ENCODE results near the gene SLC27A2.

SLC27A2 gene

GRCh38 chr15:50238255-50238654, 56.3 kb downstream of the SLC27A2 start:
- DNase-seq (ENCODE audit: low read depth, low spot score) = no peak

DNA sequence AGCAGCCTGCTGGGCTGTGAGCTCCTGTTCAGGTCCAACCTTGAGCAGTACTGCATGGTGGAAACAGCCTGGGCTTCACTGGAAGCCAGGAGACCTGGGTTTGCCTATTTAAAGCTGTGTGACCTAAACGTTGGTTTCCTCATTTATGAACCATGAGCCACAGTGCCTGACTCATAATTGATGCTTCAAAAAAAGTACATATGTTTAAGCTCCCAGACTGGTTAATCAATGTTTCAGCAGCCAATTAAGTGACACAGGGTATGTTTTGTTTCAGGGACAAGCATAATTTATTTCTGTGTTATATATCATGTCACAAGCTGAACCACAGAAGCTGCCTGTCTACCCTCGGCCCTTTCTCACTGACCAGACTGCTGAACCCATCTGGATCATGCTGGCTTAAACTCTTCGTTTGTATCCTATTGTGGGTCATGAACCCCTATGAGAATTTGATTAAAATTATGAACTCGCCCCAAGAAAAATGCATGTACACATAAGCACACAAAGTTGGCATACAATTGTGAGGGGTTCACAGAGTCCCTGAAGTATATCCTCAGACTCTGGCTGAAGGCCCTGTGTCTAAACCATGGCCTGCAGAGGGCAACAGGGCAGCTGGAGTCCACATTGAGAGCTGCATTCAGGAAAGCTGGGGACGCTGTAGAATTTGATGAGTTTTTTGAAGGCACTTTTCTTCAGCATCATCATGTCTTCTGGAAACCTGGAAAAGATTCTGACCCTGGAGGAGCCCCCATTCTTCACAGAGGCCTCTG, 59.9 kb downstream of the SLC27A2 start:
- no peak for DNase-seq (ENCODE audit: low read depth, low spot score)

GRCh38 chr15:50244153-50244552, 62.2 kb downstream of the SLC27A2 start:
- no peak for DNase-seq (ENCODE audit: low read depth, low spot score)

- no peak for DNase-seq (ENCODE audit: low read depth, low spot score)
These were observed 63.1 kb downstream of the SLC27A2 start for GRCh38 chr15:50244959-50245624.

- DNase-seq (ENCODE audit: low read depth, low spot score) = no peak
These were observed 64.6 kb downstream of the SLC27A2 start for GRCh38 chr15:50246631-50247030.

DNA sequence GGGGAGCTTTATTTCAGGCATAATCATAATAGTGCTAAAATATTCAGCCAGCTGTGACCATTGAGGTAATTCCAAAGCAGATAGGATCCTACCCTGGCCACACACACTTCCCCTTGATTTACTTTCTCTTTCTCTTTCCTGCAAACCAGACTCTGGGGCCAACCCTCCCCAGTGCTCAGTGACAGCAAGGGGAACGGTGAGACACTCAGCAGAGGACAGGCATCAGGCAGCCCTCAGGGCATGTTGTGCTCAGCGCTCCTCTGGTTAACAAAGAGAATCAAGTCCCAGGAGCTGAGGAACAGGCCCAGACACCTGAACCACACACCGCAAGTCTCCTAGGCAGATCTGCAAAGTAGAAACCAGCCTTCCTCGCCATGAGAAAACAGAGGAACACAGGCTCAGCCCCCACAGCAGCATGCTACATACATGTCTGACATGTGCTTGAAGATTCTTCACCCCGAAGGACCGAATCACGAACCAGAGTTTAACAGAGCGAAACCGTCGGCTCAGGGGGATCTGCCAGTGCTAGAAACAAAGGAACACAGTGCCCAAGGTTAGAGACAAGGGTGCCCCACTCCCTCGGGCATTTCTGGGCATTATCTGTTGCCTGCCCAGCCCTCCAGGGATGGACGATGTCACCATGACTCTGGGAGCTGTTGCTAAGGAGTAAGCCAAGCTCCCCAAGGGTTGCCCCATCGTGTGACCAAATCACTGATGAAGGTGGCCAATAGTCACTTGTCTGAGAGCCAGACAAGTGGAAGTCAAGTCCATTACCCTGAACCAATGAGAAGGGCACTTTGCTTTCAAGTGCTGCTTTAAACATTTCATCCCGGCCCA, 66.0 kb downstream of the SLC27A2 start:
- DNase-seq (ENCODE audit: low read depth, low spot score) = no peak

- no peak for DNase-seq (ENCODE audit: low read depth, low spot score)
These were observed 67.1 kb downstream of the SLC27A2 start for GRCh38 chr15:50248994-50249582.

DNA sequence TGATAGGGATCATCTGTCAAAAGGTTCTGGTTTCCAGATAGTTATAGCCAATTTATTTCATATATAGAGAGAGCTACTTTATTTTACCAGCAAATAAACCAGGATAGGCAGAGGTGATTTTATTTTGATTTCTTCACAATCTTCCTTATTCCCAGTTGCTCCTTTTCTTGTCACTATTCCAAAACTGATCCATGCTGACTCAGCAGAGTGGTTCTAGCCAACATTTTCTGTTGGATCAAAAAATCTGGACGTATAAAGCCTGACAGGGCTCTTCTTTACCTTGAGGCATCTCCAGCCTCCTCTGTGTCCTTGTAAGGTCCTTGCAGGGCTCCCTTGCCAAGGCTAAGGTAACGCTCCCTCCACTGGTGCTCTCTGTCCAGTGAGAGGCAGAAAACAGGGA, 67.7 kb downstream of the SLC27A2 start:
- DNase-seq (ENCODE audit: low read depth, low spot score) = no peak

GRCh38 chr15:50250760-50251394, 68.9 kb downstream of the SLC27A2 start:
- no peak for DNase-seq (ENCODE audit: low read depth, low spot score)

- no peak for DNase-seq (ENCODE audit: low read depth, low spot score)
These were observed 69.7 kb downstream of the SLC27A2 start for GRCh38 chr15:50251638-50252182.

DNA sequence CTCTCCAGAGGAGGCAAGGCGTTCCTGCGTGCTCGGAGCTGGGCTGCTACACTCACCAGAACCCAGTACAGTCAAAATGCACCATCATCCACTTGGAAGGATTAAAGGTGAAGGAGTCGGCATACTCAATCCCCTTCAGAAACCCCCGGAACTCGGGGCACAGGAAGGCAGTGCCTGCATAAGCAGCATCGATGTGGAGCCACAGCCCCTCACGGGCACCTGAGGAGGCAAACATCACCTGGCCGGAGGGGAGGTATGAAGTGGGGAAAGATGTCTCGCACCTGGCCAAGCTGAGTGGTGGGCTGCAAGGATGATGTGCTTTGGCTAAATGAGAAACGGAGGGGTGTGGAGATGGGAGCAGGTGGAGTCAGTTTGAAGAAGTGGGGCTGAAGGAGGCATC, 70.6 kb downstream of the SLC27A2 start:
- DNase-seq (ENCODE audit: low read depth, low spot score) = no peak

DNA sequence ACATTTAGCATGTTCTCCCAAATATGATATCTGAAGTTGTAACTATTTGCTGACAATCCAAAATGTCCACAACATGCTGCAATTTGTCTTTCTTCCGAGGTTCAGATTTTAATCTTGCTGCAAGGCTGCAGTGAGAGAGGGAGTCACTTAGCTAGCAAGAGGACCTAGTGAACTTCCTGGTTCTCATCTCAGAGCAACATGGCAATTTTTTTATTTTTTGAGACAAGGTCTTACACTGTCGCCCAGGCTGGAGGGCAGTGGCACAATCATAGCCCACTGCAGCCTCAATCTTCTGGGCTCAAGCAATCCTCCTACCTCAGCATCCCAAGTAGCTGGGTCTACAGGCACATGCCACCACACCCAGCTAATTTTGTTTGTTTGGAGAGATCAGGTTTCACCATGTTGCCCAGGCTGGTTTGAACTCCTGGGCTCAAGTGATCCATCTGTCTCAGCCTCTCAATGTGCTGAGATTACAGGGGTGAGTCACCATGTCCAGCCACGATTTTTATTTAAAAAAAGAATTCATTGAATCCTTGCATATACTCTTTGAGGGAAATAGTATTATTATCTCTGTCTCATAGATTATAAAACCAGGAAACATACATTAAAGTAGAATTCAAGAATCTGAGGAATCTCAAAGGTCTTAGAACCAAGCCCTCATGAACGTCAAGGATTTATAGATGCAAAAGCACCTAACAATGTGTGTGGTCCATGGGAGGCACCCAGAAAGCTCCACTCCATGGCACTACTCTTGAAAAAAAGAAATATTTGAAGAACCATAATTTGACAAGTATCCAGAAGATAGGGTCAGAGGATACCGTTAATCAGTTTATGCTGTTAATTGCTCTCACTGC, 74.4 kb downstream of the SLC27A2 start:
- no peak for DNase-seq (ENCODE audit: low read depth, low spot score)

DNA sequence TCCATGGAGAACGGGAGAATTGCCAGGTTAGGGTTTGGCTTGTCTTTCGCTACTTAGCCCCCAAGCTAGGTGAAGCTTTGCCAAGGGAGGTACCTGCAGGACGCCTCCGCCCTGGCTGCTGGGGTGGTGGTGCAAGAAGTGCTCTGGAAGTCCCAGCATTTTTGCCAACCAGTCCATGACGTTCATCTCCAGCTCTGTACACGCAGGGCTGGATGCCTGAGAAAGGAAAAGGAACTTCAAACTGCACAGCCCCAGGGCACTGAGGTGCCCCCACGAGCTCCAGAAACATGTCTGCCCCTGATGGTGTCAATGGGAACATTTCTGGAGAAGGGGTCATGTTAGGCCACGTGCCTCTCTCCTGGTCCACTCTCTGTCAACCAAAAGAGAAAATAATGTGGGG, 75.3 kb downstream of the SLC27A2 start:
- no peak for DNase-seq (ENCODE audit: low read depth, low spot score)

DNA sequence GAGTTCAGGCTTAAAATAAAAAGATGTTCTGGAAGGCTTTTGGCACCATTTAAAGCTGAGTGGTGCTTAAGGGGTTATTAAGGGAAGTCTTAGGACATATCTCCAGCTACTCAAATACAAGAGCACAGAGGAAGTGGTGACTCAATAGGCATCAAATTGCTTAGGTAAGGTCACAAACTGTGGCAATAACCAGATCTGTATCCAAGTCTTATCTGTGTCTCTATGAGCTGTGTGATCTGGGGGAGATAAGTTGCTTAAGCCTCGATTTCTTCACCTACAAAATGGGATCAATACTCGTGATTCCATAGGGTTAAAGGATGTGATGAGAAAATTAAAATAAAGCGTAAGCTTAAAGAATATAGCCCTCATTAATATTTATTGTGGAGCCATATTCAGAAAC, 75.9 kb downstream of the SLC27A2 start:
- no peak for DNase-seq (ENCODE audit: low read depth, low spot score)

DNA sequence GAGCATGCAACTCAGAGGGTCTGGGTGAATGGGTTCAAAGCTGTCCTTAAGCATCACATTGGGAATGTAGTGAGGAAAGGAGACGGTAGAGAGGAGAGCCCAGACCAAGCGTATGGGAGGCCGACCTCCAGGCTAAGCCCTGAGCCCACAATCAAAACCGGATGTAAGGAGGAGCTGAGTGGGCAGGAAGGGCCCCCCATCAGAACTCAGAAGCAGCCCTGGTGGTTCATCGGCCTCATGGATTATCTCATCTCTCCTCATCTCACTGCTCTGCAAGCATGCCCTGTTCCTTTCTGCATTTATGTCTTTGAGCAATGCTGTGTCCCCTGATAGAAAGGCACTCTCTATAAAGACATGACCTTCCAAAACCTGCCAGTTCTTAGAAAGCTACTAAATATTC, 77.3 kb downstream of the SLC27A2 start:
- DNase-seq (ENCODE audit: low read depth, low spot score) = no peak

GRCh38 chr15:50260969-50261496, 79.0 kb downstream of the SLC27A2 start:
- DNase-seq (ENCODE audit: low read depth, low spot score) = no peak

GRCh38 chr15:50261981-50262380, 80.0 kb downstream of the SLC27A2 start:
- DNase-seq (ENCODE audit: low read depth, low spot score) = no peak

- DNase-seq (ENCODE audit: low read depth, low spot score) = no peak
These were observed 80.5 kb downstream of the SLC27A2 start for GRCh38 chr15:50262533-50262932.

DNA sequence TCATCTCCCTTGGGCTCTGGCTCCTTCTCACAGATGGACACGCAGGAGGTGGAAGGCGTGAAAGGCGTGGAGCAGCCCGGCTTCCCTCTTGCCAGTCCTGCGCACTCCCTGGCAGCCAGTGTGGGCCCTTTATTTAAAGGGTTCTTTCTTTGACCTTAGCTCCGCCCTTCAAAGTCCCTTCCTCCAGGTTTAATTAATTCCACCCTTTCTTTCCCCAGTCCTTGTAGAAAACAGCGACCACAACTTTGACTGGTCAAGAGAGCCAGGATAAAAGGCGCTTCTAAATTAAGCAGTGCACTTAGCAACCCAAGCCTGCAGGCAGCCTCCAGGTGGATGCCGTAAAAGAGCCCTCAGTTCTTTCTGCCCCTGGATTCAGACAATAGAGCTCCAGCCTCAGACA, 83.6 kb downstream of the SLC27A2 start, which contains the start of gene HDC:
Gene HDC (minus strand): TSS at position 107 of the 400 bp plus-strand sequence. CDS start 103 bp downstream, at position 4.
- no peak for DNase-seq (ENCODE audit: low read depth, low spot score)

GRCh38 chr15:50267577-50267976, 85.6 kb downstream of the SLC27A2 start:
- no peak for DNase-seq (ENCODE audit: low read depth, low spot score)

Data from smooth muscle cell of the brain vasculature (primary cell).